Activated naive CD4-positive, alpha-beta T cell treated with anti-CD3 and anti-CD28 coated beads, Interleukin-2, amount 50 U/mL, for 72 hours (primary cell): ENCODE measurements around the gene PDE6D. TPM values are rescaled to one million over a fixed set of nuclear protein-coding genes. Genes with fewer than 3 reads are reported as not detected.
"Not testable (repeated sequence)": the region's sequence is repeated elsewhere in the genome, so short reads cannot be mapped to it uniquely, and the experiment has no call there.

Experiments
- ATAC-seq, 2 donors: fragments of 150-1000 bp; cut with Tn5 transposase; 2 replicates each; pipeline ENCODE4 v1.10.0; 2021; ENCODE audit warnings: mild to moderate bottlenecking in 2 of 2, moderate library complexity in 2 of 2
- DNase-seq, 2 donors: peaks; one replicate each; pipeline ENCODE4 v3.0.0; 2021 to 2022; ENCODE audit warnings: low spot score in 2 of 2
- H3K27ac Mint-ChIP-seq, 2 donors: one replicate each; pipeline ENCODE4 v1.8.0; 2022; ENCODE audit warnings: mild to moderate bottlenecking in 2 of 2, mixed read lengths in 2 of 2
- H3K36me3 Mint-ChIP-seq, 2 donors: one replicate each; pipeline ENCODE4 v1.8.0; 2022; ENCODE audit warnings: mixed read lengths in 2 of 2
- H3K9me3 Mint-ChIP-seq, 2 donors: one replicate each; pipeline ENCODE4 v1.8.0; 2022; ENCODE audit warnings: mixed read lengths in 2 of 2
- total RNA-seq, 2 donors: library from RNA; stranded (reverse); gene quantifications; one replicate each; pipeline ENCODE4 v1.2.3, GENCODE V29; 2022

The PDE6D gene
- total RNA-seq, 2 donors from 2014 or later: 25.4 to 26.3 TPM

DNA sequence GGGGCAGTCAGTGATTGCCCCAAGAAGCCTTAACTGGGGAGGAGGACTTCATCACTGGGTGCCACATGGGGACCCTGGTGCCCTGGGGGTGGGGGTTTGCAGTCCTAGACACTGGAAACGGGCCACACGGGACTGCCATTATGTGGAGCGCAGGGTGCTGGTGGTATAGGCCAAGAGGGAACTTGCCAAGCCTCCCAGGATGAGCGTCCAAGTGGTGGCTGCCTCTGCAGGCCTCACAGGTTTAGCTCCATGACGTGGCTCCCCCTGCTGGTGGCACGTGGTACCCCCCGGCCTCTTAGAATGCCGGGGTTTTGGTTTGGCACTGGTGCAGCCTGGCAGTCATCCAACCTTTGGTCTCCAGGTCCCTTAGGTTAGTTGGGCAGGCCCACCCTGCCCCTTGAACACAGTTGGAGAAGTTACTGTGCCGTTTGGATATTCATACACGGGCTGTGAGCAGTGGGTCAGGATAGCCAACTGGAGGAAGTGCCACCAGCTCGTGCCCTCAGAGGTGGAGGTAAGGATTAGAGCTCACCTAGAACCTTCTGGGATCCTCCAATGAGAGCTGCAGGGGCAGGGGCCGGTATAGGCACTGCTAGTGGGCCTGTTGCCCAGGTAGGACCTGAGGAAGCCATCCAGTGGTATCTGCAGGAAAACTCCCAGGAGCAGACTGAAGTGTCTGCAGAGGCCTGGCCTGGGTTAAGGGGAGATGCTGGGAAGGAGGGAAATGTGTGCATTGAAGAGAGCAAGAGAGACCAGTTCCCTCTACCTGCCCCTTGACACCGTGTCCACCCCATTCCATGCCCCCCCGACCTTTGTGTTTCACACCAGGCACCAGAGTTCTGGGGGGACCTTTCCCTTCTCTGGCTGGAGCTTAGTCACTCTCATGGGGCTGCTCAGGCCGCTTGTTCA is 67.1 kb downstream of the PDE6D start:
- ATAC-seq (peak; percentile 29 to 45), DNase-seq (peak; percentile 87 to 95)
- Mint-ChIP-seq H3K36me3 (peaks cover 26 to 32% of the 10 kb centered on the region in 2 donors), H3K9me3 (no peaks in the 10 kb centered on the region), H3K27ac (peak overlapping the region; percentile 92 to 99)

DNA sequence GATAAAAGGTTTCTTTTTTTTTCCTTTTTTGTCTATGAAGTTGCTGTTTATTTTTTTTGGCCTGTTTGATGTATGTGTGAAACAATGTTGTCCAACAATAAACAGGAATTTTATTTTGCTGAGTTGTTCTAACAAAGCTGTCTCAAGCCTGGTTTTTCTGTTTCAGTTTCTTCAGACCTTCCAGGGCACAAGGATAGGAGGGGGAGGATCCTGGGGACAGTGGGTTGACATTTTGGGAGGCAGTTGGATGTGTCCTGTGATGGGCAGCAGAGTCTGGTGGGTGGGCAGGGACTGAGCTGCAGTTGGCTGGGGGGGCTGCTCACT is 67.7 kb downstream of the PDE6D start:
- H3K36me3 Mint-ChIP-seq: peaks cover 29 to 36% of the 10 kb centered on the region in 2 donors
- DNase-seq, ATAC-seq, H3K9me3 Mint-ChIP-seq: not testable (repeated sequence)
- H3K27ac Mint-ChIP-seq: peak overlapping the region; percentile 92 to 99

- ATAC-seq: not testable (repeated sequence)
Measured at GRCh38 chr2:231712451-231713021, 68.5 kb downstream of the PDE6D start.

DNA sequence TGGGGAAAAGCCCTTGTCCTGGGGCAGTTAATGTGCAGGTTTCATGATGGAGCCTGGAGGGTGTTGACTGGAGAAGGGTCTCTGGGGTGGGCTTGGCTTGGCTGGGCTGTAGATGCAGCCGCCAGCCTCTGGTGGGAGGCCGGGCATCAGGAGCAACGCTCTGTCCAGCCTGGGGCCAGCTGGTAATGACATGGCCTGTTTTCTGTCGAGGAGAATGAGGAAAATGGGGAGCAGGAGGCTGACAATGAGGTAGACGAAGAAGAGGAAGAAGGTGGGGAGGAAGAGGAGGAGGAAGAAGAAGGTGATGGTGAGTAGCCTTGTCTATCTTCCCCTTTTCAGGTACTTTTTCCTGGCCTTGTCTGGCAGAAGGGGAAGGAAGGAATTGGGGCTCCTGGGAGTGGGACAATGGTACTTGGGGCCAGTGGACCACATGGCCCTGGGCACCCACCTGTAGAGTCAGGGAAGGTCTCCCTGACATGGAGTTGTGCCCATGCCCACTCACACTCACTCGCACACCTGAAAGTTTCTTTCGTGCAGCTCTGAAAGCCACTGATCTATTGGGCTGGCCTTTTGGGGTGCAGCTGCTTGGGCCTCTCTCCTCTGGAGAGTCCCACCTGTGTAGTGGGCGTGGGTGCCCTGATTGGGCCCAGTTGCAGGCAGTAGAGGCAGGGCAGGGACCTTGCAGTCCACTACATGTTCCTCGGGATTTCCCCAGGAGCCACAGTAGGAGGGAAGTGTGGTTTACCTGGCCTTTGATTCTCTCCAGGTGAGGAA is 69.2 kb downstream of the PDE6D start:
- Mint-ChIP-seq H3K9me3 (no peaks in the 10 kb centered on the region), H3K27ac (peak overlapping the region; percentile 97 to 100), H3K36me3 (peaks cover 32 to 39% of the 10 kb centered on the region in 2 donors)
- DNase-seq: peak in 1 of 2 donors; percentile 36
- no peak for ATAC-seq

More at GRCh38 chr2:231712451-231713021, 68.5 kb downstream of the PDE6D start:
- peak; percentile 47 to 71 for DNase-seq
- Mint-ChIP-seq H3K27ac (peak overlapping the region; percentile 97 to 100), H3K36me3 (peaks cover 32 to 38% of the 10 kb centered on the region in 2 donors)
- not testable (repeated sequence) for H3K9me3 Mint-ChIP-seq

DNA sequence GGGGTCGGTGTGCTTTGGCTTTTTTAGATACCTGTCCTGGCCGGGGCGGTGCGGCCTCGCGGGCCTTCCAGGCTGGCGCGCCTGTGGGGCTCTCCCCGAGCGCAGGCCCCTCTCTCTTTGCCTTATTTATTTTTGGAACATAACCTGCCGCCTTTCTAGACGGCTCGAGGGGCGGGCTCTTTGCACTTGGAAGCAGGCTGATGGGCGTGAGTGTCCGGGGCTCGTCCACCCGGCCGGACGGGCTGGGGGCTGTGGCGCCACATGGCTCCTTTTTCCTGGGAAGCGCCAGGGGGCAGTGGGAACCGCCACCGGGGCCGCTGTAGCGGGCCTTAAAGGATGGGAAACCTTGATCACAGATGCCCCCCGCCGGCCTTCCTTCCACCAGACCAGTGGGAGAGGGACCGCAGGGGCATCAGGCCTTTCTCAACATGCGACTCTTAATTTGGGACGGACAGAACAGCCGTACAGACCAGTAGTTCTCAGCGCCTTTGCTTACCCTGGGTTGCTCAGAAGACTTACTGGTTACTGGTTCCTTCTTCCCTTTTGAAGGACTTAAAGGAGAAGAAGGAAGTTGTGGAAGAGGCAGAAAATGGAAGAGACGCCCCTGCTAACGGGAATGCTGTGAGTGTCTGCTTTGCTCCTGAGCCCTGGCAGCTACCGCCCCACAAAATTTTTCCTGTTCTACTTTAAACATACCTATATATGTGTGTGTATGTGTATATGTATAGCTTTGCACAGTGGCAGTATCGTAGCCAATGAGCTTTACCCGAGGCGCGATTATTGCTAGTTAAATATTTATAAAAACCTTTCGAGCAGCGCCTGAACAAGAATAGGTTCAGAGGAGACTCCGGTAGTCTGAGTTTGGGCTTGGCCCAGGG is 70.0 kb downstream of the PDE6D start:
- DNase-seq: peak in 1 of 2 donors; percentile 65
- H3K36me3 Mint-ChIP-seq: peaks cover 35 to 47% of the 10 kb centered on the region in 2 donors
- no peak for ATAC-seq
- no peaks in the 10 kb centered on the region for H3K9me3 Mint-ChIP-seq
- H3K27ac Mint-ChIP-seq: peak overlapping the region; percentile 97 to 100

GRCh38 chr2:231709981-231710798 is 70.9 kb downstream of the PDE6D start:
- peak overlapping the region; percentile 97 to 100 for H3K27ac Mint-ChIP-seq
- H3K9me3 Mint-ChIP-seq: no peaks in the 10 kb centered on the region
- ATAC-seq: peak; percentile 16 to 27
- peak; percentile 91 to 98 for DNase-seq
- peaks cover 37 to 49% of the 10 kb centered on the region in 2 donors for H3K36me3 Mint-ChIP-seq

- ATAC-seq (no peak), DNase-seq (peak in 1 of 2 donors; percentile 72)
- Mint-ChIP-seq H3K27ac (peak overlapping the region; percentile 97 to 99), H3K9me3 (no peaks in the 10 kb centered on the region), H3K36me3 (peaks cover 37 to 49% of the 10 kb centered on the region in 2 donors)
Measured at GRCh38 chr2:231709636-231709980, 71.5 kb downstream of the PDE6D start.

- DNase-seq: peak; percentile 55 to 74
- H3K27ac Mint-ChIP-seq: peak overlapping the region; percentile 97 to 100
- ATAC-seq: peak in 1 of 2 donors; percentile 0
- H3K36me3 Mint-ChIP-seq: peaks cover 37 to 49% of the 10 kb centered on the region in 2 donors
- no peaks in the 10 kb centered on the region for H3K9me3 Mint-ChIP-seq
Measured at GRCh38 chr2:231708773-231709635, 72.1 kb downstream of the PDE6D start.

- Mint-ChIP-seq H3K27ac (peak within 1 kb of the TSS; percentile 97 to 100), H3K9me3 (no peaks in the 10 kb centered on the region), H3K36me3 (peaks cover 37 to 43% of the 10 kb centered on the region in 2 donors)
- ATAC-seq (peak; percentile 74 to 78), DNase-seq (peak; percentile 99 to 100)
Measured at GRCh38 chr2:231707927-231708772, 72.9 kb downstream of the PDE6D start, which contains the start of gene PTMA. PTMA (plus strand) TSS chr2:231708525; CDS start chr2:231708707, 182 bp downstream.

DNA sequence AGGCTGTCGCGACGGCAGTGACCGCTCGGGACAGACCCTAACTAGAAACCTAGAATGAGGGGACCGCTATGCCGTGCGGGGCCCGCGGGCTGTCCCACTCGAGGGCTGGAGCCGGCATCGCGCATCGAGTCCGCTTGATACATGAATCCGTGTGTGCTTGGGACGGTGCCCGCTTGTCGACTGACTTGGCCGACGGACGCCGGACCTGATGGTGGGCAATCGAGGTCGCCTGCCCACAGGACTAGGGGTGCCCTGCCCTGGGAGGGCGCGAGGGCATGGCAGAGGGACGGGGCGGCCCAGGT is 73.5 kb downstream of the PDE6D start:
- Mint-ChIP-seq H3K9me3 (no peaks in the 10 kb centered on the region), H3K27ac (peak overlapping the region; percentile 97 to 100), H3K36me3 (peaks cover 36 to 42% of the 10 kb centered on the region in 2 donors)
- peak; percentile 1 for ATAC-seq
- DNase-seq: no peak

GRCh38 chr2:231706731-231707624 is 74.1 kb downstream of the PDE6D start:
- DNase-seq: peak; percentile 98
- no peaks in the 10 kb centered on the region for H3K9me3 Mint-ChIP-seq
- peak overlapping the region; percentile 97 to 100 for H3K27ac Mint-ChIP-seq
- peaks cover 30 to 36% of the 10 kb centered on the region in 2 donors for H3K36me3 Mint-ChIP-seq
- ATAC-seq: peak; percentile 51 to 53

DNA sequence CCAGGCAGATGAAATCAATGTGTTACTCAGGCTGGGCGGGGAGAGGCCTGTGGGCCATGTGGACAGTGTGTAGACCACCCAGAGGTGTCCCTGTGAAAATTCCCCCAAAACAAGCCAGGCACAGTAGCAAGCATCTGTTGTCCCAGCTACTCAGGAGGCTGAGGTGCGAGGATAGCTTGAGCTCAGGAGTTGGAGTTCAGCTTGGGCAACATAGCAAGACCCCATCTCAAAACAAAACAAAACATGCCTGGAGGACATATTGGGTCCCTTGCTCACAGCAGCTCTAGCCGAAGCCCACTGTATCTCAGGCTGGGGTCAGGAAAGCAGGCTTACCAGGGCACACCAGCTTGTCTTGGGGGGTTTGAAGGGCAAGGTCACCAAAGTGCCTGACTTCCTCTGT is 77.1 kb downstream of the PDE6D start:
- no peak for DNase-seq
- H3K27ac Mint-ChIP-seq: peak overlapping the region in 1 of 2 donors; percentile 45
- no peaks in the 10 kb centered on the region for H3K9me3 Mint-ChIP-seq
- peaks cover 11 to 16% of the 10 kb centered on the region in 2 donors for H3K36me3 Mint-ChIP-seq
- ATAC-seq: no peak
